NCI-H1417 (cell line): Measurements from ENCODE around the gene MYMK.

Experiments used
- DNase-seq, 3 experiments: peaks; one replicate each; lab custom pipeline; 2025; lab: John Stamatoyannopoulos, UW

The MYMK gene

DNA sequence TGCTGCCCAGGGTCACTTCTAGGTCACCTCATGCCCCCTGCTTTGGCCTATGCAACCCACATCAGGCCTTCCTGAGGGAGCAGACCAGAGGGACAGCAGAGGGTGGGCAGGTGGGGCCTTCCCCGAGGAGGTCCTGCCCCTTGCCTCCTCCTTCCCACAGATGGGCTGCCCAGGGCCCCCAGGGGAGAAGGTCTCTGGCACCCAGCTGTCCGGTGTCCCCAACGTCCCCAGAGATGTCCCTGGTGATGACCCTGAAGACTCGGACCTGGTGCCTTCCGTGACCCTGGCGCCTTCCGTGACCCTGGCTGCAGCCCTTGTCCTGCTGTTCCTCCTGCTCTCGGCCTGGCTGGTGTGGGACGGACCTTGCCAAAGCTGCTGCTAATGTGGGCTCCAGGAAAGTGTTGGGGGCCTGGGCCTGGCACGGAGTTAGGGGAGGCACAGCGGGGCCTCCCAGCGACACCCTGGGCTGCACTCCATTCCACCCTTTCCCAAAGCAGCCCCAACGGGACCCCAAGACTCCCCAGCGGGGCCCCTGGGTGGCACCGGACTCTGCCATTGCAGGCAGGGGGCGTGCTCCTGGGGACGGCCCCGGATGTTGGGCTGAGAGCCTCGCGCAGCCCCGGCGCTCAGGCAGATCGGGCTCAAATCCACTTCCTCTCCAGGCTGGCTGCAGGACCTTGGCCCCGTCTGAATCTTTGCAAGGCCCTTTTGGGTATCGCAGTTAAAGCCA lies 39.1 kb downstream of the MYMK start:
- no peak for DNase-seq

DNA sequence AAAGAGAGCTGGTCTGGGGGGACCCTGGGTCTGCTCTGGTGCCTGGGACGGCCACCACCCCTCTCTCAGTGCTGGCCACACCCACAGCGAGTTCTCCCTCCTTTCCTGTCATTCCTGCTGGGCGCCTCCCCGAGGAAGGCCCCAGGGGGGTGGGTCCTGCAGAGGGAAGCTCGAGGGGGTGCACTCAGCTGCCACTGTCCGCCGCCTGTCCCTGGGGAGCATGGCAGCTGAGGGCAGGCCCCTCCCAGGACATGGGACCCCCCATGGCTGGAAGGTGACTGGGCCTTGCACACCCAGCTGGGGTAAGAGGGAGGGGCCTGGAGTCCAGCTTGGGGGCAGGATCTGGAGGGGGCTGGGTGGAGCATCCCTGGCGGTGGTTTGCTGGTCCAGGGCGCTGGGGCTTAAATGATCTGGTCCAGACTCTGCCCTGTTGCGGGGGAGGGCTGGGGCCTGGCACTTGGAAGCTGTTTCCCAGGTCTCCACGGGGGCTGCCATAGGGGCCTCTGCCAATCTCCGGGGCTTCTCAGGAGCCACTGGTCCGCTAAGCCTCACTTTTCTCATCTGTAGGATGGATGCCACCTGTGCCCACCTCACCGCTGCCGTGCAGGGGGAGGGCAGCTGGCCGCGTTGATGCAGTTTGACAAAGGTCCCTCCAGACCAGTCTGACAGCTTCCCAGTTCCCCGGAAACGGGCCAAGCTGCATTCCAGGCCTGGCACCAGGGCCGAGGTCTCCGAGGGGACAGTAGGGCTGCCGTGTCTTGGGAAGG lies 39.9 kb downstream of the MYMK start:
- peak in 2 of 3 experiments; percentile 22 to 42 for DNase-seq

DNA sequence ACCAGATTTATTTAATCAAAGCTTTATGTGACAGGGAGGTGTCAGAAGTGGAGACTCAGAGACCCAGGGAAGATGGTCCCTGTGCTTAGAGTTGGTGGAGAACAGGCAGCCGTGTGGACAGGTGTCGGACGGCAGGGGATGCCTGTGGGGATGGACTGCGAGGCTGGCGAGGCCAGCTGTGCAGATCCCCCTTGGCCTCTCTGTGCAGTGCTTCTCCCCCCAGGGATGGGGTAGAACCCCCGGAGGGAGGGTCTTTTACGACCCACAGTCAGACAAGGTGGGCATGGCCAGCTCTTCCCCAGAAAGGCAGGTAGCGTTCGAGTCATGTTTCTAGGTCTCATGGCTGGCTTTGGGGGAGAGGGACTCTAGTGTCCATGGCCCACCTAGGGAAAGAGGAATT lies 41.1 kb downstream of the MYMK start:
- DNase-seq: no peak

DNA sequence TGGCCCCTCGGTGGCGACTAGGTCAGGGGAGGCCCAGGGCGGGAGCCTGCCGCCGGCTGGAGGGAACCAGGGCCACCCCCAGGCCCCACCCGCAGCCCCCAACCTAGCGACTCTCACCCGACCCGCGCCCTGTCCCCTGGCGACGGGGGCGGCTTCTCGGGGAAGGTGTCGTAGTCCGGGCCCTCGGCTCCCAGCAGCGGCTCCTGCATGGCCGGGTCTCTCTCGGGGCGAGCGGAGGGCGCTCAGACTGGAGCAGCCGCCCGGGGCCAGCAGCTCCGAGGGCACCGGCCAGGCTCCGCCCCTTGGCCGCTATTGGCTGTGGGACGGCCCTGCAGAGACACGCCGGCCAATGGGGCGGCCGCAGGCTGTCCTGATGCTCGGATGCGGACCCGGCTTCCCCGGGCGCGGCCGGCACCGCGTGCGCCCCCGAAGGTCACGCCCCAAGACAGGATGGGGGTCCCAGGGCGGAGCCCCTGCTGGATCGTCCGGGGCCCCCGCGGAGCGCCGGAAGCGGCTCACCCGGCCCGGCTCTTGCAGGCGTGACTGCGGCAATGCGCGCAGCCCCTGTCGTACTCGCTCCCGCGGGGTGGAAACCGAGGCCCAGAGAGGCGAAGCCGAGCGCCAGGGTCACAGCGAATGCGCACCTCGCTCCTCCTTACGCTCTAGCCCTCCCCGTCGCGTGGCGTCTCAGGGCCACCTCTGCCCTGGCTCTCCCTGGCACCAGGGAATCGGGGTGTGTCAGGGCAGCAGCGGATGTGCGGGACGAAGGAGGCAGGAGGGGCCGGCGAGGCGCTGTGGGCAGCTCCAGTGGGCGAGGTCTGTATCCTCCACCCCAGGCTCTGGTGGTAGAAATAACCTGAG lies 45.7 kb downstream of the MYMK start, which contains the start of gene SLC2A6:
Gene SLC2A6, minus strand, starts transcription at position 249 of the 861 bp plus-strand sequence. Its CDS starts 40 bp downstream, at position 209.
- DNase-seq: peak; percentile 60 to 96 (median 94)

DNA sequence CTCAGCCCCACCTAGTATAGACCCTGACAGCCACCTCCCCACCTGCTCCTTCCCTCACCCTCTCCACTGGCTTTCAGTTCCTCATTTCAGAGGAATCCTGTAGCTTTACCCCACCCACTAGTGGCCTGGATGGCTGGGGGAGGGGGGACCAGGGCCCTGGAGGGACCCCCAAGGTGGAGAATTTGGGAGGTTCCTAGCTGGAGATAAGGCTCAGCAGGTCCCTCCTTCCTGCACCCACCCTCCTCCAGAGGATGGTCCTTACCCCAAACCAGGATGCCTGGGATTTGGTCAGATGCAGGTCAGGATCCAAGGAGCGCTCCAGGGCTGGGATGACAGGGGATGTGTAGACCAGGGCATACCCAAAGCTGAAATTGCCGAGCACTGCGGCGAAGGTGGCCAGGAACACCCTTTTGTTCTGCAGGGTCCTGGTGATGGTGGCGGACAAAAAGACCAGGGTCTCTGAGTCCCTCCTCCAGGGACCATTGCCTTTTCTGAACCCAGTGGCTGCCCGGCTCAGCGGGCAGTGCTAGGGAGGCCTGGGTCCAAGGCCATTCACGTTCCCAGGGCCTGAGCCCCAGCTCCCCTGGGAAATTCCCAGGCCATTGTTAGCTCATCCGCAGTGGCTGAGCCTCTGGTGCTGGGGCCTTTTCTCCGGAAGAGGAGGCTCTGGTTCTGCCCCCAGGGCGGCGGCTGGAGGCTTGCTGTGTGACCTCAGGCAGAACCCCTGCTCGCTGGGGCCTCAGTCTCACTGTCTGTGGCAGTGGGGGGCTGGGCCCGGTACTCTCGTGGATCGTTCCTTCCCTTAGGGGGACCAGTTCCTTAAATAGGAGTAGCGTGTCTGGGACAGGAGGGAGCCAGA lies 46.5 kb downstream of the MYMK start:
- DNase-seq: peak in 1 of 3 experiments; percentile 74

DNA sequence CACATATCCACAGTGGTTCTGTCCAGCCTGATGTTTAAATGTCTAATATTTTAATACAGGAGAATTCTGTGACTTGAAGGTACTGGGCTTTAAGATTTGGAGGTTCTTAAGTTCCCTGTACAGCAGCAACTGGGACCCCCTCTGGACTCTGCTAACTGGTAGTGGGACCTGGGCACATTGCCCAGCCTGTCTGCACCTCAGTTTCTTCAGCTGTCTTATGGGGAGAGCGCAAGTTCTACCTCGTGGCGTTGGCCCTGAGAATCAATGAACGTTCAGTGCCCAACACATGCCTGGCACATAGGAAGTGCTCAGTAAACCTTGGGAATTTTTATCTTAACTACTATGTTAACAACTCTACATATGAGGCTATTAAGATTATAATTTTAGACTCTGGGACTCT lies 47.3 kb downstream of the MYMK start:
- DNase-seq: no peak

DNA sequence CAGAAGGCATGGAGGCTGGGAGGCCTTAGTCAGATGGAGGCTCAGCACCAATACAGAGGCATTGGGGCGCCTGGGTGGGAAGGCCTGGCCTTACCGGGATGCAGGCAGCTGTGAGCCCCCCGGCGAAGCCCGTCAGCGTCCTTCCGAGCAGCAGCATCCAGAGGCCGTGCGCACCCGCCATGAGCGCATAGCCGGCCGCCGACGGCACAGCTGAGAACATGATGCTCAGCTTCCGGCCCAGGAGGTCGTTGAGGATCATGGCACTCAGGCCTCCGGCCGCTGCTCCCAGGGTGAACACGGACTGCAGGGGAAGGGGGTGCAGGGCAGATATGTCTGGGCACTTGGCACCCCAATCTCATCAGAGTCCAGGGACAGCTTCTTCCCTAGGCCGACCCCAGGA lies 47.8 kb downstream of the MYMK start:
- DNase-seq: no peak

DNA sequence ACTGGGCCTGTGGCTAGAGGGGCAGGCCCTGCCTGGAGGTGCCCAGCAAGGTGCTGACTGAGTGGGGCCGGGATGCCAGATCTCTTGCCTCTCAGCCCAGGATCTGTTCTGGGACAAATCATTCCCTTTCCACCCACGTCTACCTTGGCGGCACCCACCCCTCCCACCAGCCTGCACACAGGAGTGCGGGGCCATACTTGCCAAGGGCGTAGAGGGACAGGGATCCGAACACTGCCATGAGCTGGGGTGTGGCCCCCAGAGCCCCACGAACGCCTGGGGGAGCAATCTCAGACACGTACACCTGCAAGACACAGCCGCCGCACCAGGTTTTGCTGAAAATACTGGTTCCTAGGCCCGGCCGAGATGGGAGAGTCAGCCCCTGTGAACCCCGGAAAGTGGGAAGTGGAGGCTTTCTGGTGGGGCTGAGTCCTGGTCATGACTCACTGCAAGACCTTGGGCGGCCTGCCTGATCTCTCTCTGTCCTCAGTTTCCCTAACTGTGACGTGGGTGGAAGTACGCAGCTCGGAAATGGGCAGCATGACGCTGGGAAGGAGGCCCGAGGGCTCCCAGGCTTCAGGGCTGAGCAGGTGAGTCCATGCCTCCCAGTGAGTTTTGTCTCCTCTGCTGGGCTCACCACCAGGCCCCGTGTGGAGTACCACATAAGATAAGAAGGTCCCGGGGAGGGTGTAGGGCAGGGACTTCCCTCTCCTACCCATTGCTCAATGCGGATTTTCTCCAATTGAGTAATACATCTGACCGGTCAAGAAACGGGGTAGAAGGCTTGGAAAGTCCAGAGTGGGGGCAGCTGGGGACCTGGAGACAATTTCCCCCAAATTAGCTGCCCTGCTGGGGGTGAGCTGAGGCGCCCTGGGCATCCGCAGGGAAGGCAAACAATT lies 48.5 kb downstream of the MYMK start:
- DNase-seq: no peak

DNA sequence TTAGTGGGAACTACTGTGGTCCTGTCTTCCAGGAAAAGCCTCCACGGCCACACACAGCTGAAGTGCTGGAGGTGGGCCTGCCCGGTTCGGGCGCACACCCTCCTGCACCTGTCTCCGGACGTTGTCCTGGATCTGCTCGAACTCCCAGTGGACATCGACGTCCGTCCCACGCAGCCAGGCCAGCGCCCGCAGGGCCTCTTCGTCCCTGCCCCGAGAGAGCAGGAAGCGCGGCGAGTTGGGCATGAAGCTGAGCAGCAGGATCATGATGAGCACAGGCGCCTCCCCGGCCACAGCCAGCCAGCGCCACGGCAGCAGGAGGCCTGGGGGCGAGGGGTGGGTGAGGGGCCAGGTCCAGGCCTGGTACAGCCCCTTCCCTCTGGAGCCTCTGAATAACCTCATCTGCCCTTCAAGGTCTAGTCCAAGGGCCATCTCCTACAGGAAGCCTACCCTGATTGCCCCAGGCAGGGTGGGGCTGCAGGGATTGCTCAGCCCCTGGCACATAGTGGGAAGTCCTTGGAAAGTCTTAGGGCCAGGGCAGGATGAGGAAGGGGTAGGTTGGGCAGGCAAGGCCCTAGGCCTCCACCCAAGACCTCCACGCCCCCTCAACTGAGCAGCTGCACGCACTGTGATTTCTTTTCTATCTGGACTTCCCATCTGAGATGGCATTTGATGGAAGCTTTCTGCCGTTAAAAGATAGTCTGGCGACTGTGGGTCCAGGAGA lies 49.3 kb downstream of the MYMK start:
- DNase-seq: no peak

DNA sequence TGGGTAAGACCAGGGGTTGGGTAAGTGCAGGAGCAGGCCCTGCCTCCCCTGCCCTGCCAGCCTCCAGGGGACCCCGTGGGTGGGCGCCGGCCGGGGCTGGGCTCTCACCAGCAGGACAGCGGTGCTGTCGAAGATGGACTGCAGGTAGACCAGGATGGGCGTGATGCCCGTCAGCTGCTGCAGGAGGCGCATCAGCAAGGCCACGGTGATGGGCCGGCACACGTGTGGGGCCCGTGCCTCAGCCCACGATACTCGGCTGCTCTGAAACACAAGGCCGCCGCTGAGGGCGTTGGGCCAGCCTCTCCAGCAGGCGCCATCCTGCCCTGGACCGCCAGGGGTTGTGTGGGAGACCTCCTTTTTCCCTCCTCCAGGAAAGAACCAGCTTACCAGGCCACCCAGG lies 49.9 kb downstream of the MYMK start:
- DNase-seq: no peak

DNA sequence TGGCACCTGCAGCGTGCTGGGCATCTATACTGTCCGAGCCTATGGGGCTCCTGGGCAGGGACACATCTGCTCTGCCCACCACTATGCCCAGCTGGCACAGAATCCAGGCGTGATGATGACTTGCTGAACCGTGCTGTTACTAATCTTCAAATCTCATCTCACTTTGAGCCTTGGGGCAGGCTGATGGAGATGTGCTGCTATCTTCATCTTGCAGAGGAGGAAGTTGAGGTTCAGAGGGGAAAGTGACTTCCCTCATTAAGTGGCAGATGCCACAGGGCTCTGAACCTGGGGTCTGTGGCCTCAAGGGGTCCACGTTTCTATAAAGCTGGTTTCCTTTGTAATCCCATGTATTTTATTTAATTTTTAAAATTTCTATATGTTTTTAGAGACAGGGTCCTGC lies 50.5 kb downstream of the MYMK start:
- DNase-seq: no peak

DNA sequence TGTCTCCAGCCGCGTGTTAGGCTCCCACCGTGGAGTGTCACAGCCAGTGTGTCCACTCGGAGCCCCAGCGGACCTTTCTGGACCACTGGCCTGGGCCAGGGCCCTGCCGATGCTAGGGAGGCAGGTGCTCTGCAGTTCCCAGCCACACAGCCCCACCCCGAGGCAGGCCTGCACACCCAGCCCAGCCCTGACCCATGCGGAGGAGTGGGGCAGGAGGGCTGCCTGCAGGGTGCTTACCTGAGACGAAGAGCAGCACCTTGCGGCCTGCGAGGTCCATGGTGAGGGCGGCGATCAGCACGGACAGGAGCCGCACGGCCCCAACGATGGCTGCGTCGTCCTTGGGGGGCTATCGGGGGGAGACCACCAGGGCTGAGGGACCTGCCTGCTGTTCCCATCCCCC lies 51.0 kb downstream of the MYMK start:
- DNase-seq: no peak

DNA sequence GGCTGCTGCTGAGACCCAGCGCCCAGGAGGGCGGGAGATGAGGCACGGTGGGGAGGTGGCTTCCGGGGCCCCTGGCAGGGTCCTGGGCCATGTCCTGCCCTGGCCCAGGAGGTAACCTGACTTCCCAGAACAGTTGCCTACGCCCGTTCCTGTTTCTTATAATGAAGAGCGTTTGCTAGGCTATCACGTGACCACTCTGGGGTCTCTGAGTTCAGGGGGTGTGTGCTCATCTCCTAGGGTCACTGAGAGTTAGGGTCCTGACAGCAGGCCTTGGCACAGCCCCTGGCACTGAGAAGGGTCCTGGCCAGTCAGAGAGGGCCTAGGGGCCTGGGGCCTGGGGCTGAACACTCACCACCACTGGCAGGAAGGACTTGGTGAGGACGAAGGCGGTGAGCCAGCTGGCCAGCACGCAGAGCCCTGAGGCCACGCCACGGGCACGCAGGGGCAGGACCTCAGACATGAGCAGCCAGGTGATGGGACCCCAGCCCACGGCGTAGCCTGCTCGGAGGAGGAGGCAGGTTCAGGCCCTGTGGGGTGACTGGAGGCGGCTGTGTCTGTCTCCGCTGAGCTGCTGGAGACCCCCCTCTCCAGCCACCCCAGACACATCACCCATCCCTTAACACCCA lies 51.9 kb downstream of the MYMK start:
- no peak for DNase-seq

DNA sequence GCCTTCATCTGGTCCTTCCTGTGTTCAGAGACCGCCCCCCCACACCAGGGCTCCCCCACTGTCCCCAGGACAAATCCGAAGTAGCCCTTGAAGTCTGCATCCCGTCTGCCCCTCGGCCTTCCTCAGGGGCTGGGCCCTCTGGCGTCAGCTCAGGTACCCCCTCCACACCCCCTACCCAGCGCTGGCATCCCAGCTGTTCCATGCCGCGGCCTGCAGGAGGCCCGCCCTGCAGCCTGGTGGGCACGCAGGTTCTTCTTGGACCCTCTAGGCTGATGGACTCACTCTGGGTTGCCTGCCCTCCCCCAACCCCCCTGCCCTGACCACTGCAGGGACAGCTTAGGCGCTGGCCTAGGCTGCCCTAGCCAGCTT lies 52.5 kb downstream of the MYMK start:
- no peak for DNase-seq

DNA sequence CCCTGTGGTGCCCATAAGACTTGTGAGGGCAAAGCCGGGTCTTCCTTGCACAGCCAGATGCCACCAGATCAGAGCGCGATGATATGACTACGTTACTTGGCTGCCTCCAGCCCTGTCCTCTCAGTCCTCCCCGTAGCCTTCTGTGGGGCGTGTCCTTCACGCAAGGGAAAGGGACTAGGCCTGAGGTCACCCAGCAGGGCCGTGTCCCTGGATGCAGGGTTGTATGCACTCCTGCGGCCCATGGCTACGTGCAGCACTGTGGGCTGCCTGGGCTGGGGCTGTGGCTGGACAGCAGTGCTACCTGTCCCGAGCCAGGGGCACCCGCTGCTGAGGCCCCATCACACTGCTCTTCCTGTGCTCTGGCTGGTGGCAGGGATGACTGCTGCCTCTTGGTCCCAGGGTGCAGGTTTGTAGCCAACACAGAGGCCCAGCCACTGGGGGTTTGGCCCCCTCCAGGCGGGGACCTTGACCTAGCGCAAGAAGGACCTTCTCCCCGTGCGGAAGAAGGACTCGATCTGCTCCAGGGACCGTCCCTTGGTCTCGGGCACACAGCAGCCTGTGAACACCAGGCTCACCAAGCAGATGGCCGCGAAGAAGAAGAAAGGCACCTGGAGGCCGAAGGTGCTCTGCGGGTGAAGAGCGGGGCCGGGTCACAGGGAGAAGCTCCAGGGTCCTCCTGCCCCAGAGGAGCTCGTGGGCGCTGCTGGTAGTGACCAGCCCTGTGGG lies 53.0 kb downstream of the MYMK start:
- DNase-seq: no peak

DNA sequence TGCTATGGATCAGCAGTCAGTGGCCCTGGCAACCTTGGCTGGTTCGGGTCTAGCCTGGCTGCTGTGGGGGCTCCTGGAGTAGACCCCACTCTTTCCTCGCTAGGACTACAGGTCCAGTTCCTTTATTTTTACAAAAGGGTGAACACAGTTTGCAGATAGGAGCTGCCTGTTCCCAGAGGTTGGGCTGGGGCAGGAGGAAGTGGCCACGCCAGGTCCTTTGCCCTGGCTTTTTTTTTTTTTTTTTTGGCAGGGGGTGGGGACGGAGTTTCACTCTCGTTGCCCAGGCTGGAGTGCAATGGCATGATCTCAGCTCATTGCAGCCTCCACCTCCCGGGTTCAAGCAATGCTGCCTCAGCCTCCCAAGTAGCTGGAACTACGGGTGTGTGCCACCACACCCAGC lies 53.8 kb downstream of the MYMK start:
- DNase-seq: no peak

DNA sequence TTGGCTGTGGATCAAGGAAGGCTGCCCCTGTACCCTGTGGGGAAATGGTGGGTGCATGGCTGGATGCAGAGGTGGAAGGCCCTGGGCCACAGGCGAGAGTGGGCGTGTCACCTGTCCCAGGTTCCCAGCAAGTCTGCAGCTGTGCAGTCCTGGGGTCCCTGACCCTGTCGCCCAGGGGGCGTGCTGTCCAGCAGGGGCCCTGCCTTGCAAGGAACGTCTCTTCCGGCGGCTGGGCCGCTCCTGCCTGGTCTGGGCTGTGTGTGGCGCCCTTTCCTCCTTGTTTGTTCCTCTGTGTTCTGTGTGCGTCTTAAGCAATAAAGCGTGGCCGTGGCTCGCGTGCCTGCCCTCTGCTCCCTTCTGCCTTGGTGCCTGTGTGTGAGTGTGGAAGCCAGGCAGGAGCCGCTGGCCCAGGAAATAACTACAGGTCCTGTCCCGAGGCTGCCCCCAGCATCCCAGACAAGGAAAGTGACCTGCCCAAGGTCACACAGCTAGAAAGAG lies 54.3 kb downstream of the MYMK start:
- DNase-seq: no peak

DNA sequence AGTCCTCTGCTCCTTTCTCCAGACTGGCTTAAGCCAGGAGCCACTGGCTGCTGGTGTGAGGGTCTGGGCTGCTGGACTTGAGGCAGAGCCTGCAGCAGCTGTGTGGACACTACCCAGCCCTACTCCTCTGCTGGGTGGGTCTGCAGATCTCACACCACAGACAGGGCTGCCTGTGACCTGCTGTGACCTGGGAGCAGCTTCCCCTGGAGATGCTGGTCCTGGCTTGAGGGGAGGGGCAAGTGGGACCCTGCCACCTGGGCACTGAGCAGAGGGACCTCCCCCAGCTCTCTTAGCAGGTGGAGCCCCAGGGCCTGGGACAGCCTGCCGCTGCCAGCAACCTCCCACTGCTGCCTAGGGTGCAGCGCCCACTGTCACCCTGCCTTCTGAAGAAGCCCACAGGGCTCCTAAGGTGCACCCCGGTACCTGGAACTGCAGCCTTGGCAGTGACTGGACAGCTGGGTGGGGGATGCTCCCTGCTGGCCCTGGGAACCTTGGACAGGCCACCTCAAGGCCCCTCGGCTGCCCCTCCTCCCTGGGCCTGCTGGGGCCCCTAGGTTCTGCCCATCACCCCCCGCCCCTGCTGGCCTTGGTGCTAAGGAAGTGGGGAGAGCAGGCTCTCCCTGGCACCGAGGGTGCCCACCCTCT lies 55.9 kb downstream of the MYMK start:
- no peak for DNase-seq
